H4 (cell line): ENCODE results near the gene INS. TPM values are rescaled to one million over a fixed set of nuclear protein-coding genes. Genes with fewer than 3 reads are reported as not detected.

Experiments used
- DNase-seq: peaks from one replicate; pipeline ENCODE4 v3.0.0-alpha.2; 2015; ENCODE audit warnings: low spot score
- total RNA-seq: library from RNA; depleted of rRNA; stranded (reverse); fragments of >200 nt; shearing (Covaris generic); gene quantifications from 2 replicates; pipeline ENCODE4 v1.2.3, GENCODE V29; 2014; rRNA removed

INS gene
- total RNA-seq = not detected in 2 replicates

DNA sequence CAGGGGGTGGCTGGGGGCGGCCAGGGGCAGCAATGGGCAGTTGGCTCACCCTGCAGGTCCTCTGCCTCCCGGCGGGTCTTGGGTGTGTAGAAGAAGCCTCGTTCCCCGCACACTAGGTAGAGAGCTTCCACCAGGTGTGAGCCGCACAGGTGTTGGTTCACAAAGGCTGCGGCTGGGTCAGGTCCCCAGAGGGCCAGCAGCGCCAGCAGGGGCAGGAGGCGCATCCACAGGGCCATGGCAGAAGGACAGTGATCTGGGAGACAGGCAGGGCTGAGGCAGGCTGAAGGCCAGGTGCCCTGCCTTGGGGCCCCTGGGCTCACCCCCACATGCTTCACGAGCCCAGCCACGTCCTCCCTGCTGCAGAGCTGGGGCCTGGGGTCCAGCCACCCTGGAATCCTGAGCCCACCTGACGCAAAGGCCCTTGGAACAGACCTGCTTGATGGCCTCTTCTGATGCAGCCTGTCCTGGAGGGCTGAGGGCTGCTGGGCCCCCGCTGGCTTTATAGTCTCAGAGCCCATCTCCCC, at the start of gene INS:
Gene INS (minus strand): TSS at position 474 of the 524 bp plus-strand sequence. CDS start 238 bp downstream, at position 236.
- no peak for DNase-seq

DNA sequence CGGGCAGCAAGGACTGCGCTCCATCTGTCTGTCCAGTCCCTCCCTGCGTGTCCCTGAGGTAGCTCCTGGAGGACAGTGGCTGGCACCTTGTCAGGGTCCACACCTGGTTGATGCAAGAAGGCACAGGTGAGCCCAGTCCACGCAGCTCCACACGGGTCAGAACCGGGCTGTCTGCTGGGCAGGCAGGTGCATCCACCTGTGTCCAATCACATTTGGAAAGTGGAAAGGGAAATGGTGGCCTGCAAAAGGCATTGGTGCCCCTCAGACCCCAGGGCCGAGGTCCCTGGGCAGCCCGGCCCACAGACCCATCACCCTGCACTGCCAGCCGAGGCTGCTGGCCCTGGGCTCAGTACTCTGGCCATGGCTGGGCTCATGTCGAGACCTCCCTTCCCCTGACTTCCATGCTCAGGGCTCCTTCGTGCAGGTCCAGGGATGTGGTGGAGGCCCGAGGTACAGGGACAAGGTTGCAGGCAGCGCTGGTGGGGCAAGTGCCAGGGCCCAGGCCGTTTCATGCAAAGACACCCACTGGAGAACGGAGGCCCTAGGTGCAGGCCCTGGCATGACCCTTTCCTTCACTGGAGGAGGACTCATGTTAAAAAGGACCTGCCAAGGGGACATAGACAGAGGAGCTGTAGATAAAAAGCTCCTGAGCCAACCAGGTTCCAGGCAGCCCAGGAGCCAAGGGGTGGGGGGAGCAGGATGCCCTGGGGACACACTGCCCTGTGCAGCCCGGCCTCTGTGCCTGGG, 49.5 kb upstream of the INS start:
- DNase-seq = no peak

DNA sequence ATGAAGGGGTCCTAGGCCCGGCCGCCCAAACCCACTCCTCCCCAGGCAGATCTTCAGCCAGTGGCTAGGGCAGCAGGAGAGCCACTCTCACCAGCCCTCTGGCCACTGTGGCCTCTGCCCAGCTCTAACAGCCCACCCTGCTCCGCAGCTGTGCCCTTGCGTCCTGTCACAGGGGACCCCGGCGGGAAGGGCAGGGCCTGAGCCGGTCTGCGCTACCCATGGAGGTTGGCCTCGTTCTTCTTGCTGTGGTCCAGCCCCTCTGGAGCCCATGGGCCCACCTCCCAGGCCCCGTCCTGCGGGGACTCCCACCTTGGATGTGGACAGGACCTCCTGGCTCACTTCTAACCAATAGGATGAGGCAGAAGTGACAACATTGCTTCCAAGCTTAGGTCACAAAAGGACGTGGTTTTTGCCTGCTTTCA, 48.9 kb upstream of the INS start:
- no peak for DNase-seq

DNA sequence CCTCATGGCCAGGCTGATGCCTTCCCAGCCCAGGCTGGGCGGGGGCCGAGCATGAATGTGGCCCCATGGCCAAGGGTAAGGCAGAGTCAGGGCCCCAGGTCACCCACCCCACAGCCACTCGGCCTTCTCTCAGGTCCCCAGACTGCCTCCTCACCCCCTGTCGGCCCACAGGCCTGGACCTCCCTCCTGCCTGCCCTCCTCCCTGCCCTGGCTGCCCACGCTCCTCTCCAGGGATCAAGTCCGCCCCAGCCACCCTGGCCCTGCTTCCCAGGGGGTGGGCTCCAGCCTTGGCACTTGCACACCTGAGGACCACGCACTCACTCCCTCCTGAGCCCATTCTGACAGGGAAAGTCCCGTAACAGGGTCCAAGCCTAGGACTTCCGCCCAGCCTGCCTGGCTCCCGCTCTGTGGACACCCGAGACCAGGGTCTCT, 48.4 kb upstream of the INS start:
- DNase-seq = no peak

DNA sequence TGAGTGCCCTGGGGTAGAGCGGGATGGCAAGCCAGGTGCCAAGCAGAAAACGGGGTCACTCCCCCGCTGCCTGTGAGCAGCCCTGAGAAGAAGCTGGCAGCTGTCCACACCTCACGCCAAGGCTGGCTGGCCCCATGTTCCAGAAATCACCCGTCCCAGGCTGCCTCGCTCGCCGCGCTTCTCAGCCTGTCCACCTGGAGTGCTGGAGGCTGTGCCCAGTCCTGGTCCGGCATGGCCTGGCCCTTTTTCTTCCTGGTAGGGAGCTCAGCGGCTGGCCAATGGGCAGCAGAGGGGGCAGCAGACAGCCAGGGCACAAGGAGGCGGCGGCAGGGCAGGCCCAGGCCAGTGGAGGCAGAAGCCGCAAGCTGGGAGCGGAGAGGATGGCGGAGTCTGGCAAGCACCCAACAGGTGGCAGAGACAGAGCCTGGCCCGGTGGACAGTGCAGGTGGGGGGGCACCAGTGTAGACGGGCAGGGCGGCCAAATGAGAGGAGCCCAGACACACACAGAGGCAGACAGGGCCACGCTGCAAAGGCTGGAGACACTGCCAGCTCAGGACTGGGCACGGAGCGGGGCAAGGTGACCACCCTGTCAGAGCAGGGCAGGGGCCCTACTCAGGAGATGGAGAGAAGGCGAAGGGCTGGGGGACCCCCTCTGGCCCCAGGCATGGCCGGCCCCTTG, 47.8 kb upstream of the INS start:
- no peak for DNase-seq

DNA sequence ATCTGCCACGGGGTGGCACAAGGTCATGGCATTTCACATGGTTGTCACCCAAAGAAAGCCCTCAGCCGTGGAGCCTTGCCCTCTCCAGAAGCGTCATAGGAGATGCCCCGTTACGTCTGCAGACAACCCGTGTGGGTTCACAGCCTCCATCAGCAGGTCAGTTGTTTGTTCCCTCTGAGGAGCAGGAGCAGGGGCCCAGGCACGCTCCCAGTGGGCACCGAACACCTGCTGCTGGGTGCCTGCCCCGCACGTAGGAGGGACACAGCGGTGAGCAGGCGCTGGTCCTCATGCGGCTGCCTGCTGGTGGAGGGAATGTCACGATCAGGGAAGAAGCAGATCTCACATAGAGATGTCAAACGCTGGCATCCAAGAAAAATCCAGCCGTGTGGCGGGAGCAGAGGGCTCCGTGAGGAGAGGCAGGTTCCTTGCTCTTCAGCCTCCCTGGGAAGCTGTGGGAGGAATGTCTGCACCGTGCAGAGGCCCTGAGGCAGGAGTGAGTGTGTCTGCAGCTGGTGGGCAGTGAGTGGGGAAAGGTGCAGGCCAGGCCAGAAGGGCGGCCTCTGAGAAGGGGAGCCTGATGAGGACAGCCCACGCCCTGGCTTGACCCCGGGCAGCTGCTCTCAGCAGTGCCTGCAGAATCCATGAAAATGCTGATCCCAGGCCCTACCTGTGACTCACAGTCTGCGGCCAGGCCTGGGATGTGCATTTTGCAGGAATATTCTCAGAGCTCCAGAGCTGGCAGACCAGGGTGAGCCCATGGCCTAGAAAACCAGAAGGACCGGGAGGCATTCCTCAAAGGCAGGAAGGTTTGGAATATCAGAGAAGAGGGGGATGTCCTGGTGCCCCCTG, 47.0 kb upstream of the INS start:
- no peak for DNase-seq

DNA sequence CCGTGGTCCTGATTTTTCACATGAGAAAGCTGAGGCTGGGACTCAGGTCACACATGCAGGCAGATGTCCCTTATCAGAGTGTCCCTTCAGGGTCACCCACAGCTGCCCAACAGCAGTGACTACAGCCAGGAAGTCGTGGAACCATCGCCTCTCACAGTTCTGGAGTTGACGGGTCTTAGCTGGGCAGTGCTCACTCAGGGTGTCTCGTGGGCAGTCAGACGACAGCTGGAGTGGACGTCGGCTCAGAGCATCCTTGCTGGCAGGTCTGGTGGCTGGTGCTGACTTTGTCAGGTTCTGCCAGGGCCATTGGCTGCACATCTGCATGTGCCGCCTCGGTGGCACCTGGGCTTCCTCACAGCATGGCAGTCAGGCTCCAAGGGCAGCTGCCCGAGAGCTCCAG, 46.2 kb upstream of the INS start:
- DNase-seq = no peak

DNA sequence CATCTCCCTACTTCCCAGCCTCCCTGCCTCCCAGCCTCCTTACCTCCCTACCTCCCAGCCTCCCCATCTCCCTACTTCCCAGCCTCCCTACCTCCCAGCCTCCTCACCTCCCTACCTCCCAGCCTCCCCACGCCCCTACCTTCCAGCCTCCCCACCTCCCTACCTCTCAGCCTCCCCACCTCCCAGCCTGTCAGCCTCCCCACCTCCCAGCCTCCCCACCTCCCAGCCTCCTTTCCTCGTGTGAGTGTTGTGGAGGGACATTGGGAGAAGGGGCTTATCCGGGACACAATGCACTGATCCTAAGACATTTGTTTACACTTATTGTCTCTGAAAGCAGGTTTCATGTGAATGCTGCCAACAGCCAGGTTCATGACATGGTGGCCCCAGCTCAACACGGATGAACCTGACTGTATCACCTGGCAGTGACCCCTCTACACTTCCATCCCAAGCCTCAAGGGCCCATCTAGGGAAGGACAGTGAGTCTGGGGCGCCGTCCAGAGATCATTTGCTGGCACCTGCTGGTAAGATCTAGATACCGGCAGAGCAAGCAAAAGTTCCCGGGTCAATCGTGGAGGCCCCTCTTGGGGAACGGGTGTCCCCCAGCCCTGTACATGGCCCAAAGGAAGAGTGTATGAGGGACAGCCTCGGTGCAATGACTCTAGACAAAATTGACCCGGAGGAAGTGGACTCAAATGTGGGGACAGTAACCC, 45.1 kb upstream of the INS start:
- no peak for DNase-seq

DNA sequence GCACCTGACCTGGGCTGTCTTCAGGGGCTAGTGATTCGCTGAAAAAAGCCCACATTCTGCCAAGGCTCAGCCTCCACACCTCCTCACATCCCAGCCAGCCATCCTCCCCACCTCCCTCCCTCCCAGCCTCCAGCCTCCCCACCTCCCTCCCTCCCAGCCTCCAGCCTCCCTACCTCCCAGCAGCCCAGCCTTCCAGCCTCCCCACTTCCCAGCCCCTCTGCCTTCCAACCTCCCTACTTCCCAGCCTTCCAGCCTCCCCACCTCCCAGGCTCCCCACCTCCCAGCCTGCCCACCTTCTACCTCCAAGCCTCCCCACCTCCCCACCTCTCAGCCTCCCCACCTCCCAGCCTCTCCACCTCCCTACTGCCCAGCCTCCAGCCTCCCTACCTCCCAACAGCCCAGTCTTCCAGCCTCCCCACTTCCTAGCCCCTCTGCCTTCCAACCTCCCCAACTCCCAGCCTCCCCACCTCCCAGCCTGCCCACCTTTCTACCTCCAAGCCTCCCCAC, 44.3 kb upstream of the INS start:
- DNase-seq = no peak

DNA sequence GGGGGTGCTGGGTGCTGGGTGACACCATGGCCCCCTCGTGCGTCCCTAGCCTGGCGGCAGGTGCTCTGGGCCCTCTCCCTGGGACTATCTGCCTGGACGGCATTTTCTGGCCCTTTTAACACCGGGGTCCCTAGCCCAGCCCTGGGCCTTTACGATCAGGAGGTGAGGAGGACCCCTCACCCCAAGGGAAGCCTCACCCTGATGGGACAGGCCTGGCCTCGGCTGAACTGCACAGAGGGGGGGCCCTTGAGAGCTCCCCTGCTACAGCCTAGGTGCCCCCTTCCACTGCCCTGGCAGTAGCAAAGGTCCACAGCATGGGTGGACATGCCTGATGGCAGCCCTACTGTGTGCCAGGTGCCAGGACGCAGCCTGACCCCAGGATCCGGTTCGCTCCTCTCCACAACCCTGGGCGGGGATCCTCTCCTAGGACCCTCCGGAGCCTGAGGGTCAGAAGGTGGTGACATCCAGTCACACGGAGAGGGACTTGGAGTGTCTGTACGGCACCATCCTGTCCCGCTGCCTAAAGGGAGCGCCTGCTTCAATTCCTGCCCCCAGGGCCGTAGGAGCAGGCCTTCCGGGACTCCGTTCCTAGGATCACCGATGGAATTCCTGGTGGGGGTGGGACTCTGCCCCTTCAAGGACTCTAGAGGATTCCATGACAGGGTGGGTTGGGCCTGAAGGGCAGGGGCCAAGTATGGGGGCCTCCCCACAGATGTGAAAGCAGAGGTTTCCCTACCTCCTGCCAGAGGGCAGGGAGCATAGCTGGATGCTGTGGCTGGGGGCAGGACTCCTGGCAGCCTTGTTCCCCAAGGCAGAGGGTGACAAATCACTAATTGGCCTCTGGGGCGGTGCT, 43.6 kb upstream of the INS start:
- no peak for DNase-seq

DNA sequence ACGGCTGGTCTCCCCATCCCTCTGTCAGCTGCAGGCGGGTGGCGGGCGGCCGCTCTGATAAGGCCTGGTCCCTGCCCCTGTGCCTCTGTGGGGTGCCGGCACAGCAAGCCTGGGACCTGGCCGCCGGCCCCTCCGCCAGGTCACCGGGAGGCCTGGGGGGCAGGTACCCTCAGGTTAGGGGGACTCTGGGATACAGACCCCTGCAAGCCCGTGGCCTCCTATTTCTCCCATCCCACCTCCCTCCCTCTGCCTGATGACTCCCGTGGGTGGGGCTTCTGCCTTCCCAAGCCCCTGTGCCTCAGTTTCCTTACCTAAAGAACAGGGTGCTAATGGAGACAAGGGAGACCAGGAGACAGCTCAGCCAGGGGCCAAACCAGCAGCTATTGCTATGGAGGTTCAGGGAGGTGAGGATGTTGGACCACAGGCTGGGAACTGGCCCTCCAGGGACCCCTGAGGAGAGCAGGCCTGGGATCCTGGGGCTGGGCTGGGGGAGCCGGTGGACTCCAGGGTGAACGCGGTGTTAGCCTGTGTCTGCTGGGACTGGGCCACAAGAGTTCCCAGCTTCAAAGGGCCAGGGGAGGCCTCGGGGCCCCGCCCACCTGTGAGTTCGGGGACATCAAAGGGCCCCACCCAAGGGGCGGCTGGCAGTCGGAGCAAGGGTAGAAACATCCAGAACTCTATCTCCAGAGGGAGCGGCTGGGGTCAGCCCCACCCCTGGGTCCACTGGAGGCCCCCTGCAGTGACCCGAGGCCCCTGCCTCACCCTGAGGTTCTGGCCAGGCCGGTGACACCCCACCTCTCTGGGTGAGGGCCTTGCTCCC, 42.6 kb upstream of the INS start:
- DNase-seq = no peak

DNA sequence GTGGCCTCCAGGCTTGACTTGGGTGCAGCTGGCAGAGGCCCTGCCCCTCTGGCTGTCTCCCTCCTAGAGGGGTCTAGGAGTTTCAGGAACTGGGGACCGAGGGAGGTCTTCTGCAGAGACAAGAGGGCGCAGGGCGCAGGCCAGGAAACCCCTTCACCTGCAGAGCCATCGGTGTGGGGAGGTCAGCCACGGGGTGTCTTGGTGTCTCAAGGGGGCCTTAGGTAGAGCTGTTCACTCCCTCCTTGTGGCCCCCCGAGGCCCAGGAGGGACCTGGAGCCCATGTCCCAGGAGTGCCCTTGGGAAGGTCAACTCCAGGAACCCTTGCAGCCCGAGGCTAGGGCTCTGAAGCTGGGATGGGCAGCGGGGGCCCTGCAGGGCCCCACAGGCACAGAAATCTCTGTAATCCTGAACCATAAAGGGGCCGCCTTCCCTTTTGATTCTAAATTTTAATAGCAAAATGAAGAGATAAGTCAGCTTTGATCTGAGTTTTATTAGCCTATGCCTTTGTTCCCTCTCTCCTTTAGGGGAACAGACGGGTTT, 42.0 kb upstream of the INS start:
- no peak for DNase-seq

DNA sequence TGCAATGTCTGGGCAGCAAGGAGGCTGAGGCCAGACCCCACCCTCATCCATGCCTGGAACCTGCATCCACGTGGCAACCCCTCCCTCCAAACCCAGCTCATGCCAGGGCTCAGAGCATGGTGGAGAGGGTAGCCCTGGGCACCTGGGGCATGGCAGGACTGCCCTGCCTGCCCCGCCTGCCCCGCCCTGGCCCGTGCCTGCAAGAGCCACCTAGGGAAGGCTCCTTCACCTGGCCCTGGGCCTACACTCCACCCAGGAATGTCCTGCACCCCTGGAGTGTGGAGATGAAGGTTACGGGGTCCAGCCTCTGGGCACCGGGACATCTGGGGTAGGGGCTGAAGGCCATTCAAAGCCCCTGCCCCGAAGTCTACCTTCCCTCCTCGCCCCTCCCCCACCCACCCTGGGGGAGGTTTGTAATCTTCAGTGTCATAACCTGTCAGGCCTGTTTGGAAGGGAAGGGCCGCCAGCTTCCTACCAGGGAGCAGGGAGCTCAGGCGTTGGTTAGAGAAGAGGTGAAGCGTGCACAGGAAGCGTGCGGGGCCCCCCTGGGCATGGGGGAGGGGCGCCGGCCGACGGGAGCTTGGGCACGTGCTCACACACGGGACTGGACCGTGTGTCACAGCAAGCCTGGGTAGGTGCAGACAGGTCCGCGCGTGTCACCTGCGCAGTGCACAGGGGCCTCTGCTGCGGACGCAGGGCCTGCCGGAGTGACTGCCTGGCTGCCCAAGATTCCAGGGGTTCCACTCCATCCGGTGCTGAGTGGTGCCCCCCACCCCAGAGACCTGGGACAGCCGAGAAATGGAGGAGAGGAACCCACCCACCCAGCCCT, 41.3 kb upstream of the INS start:
- DNase-seq = no peak

DNA sequence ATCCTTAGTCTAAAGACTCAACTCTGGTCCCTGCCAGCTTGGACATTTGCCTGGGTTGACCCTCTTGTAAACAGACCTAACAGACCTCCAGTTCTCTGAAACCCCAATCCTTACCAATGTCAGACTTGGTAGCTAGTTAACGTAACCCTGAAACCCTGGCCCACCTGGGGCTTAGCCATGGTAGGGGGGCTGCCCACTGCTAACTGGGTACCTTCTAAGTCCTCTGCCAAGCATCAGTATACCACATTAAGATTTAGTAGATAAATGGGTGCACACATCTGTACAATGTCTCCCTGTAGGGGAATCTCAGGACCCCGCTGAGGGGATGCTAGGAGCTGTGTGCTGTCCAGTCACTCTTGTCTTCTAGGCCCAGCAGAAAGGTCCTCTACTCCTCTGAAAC, 40.5 kb upstream of the INS start:
- no peak for DNase-seq

DNA sequence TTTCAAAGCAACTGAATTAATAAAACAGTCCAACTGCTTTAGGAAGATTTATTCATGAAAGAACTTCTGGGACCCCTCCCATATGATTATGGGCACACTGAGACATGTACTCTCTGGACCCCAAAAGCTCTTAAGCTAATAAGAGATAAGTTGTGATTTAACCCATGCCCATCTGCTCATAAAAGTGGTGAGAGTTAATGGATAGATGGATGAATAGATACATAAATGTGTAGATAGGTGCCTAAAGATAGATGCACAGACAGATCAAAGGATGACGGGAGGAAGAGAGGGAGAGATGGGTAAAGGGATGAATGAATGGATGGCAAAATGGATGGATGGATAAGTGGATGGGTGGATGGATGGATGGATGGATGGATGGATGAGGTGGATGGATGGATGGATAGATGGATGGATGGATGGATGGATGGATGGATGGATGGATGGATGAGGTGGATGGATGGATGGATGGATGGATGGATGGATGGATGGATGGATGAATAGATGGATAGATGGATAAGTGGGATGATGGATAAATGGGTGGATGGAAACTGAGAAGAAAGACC, 40.0 kb upstream of the INS start:
- no peak for DNase-seq

DNA sequence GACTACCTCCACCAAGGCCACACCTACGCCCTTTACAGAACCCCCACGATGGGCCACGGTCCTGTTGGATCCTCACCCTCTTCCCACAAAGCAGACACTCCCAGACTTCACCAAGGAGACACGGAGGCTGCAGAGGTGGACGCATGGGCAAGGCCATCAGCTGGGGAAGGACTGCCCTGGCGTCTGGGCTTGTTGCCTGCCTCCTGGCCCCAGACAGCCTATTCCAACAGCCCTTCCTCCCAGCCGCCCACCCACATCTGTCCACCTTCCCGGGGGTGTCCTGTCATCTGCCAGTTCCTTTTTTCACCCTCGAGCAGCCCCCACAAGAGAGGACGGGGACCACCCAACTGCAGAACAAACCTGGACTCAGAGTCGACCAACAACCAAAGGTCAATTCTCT, 39.5 kb upstream of the INS start:
- DNase-seq = no peak

DNA sequence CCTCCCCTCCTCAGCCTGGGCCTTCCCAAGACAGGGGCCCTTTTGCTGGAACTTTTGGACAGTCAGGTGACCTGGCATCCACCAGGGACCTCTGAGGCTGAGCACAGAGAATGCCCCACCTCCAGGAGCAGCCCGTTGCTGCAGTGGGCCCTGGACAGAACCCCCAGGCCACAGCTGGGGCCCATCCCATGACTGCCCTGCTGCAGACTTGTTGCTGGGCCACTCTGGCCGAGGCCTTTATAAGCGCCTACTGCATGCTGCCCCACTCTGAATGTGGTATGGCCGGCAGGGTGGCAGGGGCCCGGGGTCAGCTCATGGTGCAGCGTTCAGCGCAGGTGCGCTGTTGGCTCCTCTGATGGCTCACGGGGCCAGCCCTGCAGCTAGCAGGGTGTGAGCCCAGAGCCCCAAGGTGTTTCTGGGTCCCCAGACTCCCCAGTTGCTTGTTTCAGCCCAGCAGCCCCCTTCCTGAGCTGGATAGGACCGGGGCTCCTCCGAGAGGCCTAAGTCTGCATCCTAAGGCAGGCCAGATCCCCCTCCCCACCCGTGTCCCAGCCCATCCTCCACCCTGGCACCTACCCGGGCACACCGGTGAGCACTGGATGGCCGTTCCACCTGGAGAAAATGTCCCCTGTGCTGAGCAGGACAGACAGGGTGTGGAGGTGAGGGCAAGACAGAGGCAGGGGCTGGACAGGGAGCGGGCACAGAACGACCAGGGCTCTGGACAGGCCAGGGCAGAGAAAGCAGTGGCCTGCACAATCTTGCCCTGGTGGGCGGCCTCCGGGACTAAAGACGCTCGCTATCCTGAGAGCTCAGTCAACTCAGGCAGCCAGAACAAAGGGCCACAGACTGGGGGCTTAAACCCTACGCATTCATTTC, 38.7 kb upstream of the INS start:
- DNase-seq = no peak
